Heart left ventricle (tissue), 16 donors: ENCODE results near the gene CABLES2. TPM values are rescaled to one million over a fixed set of nuclear protein-coding genes. Genes with fewer than 3 reads are reported as not detected.
A peak's percentile ranks its signal among the peaks of the same experiment; 100 is the strongest.

Experiments
- ATAC-seq, 4 donors: fragments of 200-7000 bp; cut with Tn5 transposase; one replicate each; pipeline ENCODE4 v1.9.1; 2020 to 2022; ENCODE audit warnings: moderate library complexity in 4 of 4, mild to moderate bottlenecking in 3 of 4, moderate number of reproducible peaks in 1 of 4
- DNase-seq, 5 donors: peaks; one replicate each; pipeline ENCODE4 v3.0.0-alpha.2; 2020
- H3K27ac ChIP-seq, 12 donors: fragments of 200-600 bp; sonication (generic) in 4 of 12; one replicate each; pipeline versions ENCODE4 v1.5.0 to v1.8.0; 2016 to 2022; ENCODE audit warnings: mild to moderate bottlenecking in 2 of 12
- H3K27me3 ChIP-seq, 9 donors: fragments of 200-600 bp; sonication (generic) in 2 of 9; one replicate each; pipeline versions ENCODE4 v1.5.1 to v1.8.0; 2016 to 2022; ENCODE audit warnings: mild to moderate bottlenecking in 3 of 9
- H3K36me3 ChIP-seq, 9 donors: fragments of 200-600 bp; sonication (generic) in 2 of 9; one replicate each; pipeline versions ENCODE4 v1.5.0 to v1.8.0; 2018 to 2022; ENCODE audit warnings: mild to moderate bottlenecking in 2 of 9
- H3K4me1 ChIP-seq, 12 donors: fragments of 200-600 bp; sonication (generic) in 4 of 12; one replicate each; pipeline versions ENCODE4 v1.5.0 to v1.8.0; 2016 to 2022; ENCODE audit warnings: mild to moderate bottlenecking in 3 of 12
- H3K4me3 ChIP-seq, 12 donors: fragments of 200-600 bp; sonication (generic) in 4 of 12; one replicate each; pipeline versions ENCODE4 v1.5.0 to v1.8.0; 2017 to 2022; ENCODE audit warnings: mild to moderate bottlenecking in 9 of 12, moderate library complexity in 4 of 12
- H3K9me3 ChIP-seq, 12 donors: fragments of 200-600 bp; sonication (generic) in 4 of 12; one replicate each; pipeline versions ENCODE4 v1.5.0 to v1.8.0; 2016 to 2022; ENCODE audit warnings: mild to moderate bottlenecking in 1 of 12
- POLR2A ChIP-seq, 2 donors: fragments of 450-650 bp; IDR thresholded peaks; one replicate each; pipeline ENCODE4 v1.6.1; 2017; ENCODE audit warnings: antibody characterized with exemption in 2 of 2, mild to moderate bottlenecking in 2 of 2, moderate library complexity in 2 of 2
- WGBS, 4 donors: extraction: QIAGEN DNeasy Blood & Tissue Kit in 2 of 4; methylation state at CpG; one replicate each; pipeline versions ENCODE4 v1.1.5 to v1.1.7; 2013 to 2018; 5-methylcytosine and 5-hydroxymethylcytosine counted together
- intact Hi-C, 10 donors: fragments of 100-400 bp; cut with DNase I; formaldehyde crosslinking; loops; one replicate each; pipeline versions ENCODE4 v1.11.1 to v1.14.2; 2022
- polyA plus RNA-seq, 2 donors: library from polyadenylated mRNA; stranded (reverse); fragments of 200-250 nt; gene quantifications; one replicate each; pipeline ENCODE4 v1.2.3, GENCODE V29; 2013
- total RNA-seq, 9 donors: library from RNA; depleted of rRNA in 2 of 9; stranded (reverse); fragments of >200 nt in 2 of 9; fragmentation: NEBNext Ultra II Directional in 3 of 9; extraction: Animal tissue kit (Norgen Biotek cat#: 25700) in 3 of 9; gene quantifications; one replicate each; pipeline versions ENCODE4 v1.1.0 to v1.2.4, GENCODE V29; 2016 to 2023
- TF ChIP-seq, protein P1 (sequence below), 12 donors: fragments of 200-600 bp; sonication (generic) in 4 of 12; IDR thresholded peaks; one replicate each; pipeline versions ENCODE4 v1.5.0 to v1.8.0; 2018 to 2022; ENCODE audit warnings: antibody characterized with exemption in 12 of 12, mild to moderate bottlenecking in 5 of 12
- donor health status: ischemic (EF 13 %, LVEDD 7.1; RV severe dilation, severe dysfunction).
- donor health status: healthy with polysubstance abuse.
- donor health status: DM: no; HTN: yes; CAD: no.
- donor health status: DM: no; HTN: no; CAD: no.
- donor health status: ischemic (EF 25% LVEDD 6.9; RV normal size, moderate dysfunction).
- donor health status: ischemic (EF 25% LVEDD 5.7; RV mildly dilated, moderate dysfunction).
- donor health status: healthy.
- donor health status: DM: yes; HTN: yes; CAD: no.
- donor health status: ischemic (EF 35%, LVEDD 5.7; RV mildly dilated, moderate dysfunction).
- donor health status: nonischemic (EF 11% LVEDD 7.7; RV severe dilation, severe dysfunction).
- donor health status: DM: yes; HTN: yes; CAD: no.
- donor health status: PGD.
- donor health status: ischemic (EF 29% LVEDD 5.4; RV normal size, mild dysfunction).
- donor health status: nonischemic (EF 23%, LVEDD 6.1; RV moderate dilation, normal function).

The CABLES2 gene
- total and polyA plus RNA-seq, 11 donors = 2.9 to 12.0 (median 8.8) TPM

DNA sequence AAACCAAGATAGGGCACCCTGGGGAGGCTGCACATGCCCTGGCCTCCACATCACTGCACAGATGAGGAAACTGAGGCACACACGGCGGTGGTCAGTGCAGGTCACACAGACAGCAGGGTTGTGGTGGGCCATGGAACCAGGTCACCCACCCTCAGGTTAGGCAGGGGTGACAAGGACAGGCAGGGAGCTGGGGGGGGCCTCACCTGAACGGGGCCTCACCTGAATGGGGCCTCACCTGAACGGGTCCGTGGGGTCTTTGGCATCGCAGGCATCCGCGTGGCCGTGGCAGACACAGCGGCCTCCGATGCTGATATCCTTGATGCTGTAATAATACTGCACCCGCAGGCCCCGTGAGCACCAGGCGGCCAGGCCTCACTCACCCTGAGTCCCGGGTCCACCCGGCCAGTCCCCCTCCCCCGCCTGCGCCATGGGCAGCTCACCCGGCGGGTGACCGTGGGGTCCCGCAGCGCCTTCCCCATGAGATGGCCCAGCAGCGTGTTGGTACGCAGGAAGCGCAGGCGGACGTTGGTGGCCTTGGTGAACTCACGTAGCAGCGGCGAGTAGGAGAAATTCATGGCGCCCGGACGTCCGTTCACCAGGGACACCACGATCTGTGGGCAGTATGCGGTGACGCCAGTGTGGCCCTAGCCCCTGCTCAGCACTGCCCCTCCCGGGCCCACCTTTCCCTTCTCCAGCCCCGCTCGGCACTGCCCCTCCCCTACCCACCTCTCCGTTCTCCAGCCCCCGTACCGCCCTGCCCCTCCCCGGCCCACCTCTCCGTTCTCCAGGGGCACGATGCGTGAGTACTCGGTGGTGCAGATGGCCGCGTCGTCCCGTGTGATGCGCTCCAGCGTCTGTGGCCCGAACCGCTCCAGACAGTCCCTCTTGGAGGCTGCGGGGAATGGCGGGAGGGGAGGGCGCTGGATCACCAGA lies 55.4 kb downstream of the CABLES2 start:
- Histone ChIP-seq H3K27me3 (no peaks in the 10 kb centered on the region), H3K36me3 (peaks cover 0 to 49% (median 30%) of the 10 kb centered on the region in 9 donors), H3K27ac (peak overlapping the region in 10 of 12 donors; percentile 56 to 97 (median 84)), H3K4me1 (peaks cover 21 to 48% (median 38%) of the 10 kb centered on the region in 12 donors), H3K4me3 (no peak overlapping the region), H3K9me3 (peaks cover 0 to 11% (median 0%) of the 10 kb centered on the region in 12 donors)
- intact Hi-C loops = loop anchor here in 5 of 10 donors (2.0 to 10.0 kb wide), 5 partner anchors 25 to 49 kb away; partner anchors contain the start of gene ADRM1 (in 2 of the 5)
- 91 to 92% (median 91%) methylated on average over 55 to 60 of the region's 60 CpGs for WGBS, 4 donors
- DNase-seq = peak in 3 of 5 donors; percentile 21 to 55 (median 21)
- ATAC-seq = no peak
- TF ChIP-seq POLR2A (IDR thresholded peaks at IDR 0.05) = no peak

DNA sequence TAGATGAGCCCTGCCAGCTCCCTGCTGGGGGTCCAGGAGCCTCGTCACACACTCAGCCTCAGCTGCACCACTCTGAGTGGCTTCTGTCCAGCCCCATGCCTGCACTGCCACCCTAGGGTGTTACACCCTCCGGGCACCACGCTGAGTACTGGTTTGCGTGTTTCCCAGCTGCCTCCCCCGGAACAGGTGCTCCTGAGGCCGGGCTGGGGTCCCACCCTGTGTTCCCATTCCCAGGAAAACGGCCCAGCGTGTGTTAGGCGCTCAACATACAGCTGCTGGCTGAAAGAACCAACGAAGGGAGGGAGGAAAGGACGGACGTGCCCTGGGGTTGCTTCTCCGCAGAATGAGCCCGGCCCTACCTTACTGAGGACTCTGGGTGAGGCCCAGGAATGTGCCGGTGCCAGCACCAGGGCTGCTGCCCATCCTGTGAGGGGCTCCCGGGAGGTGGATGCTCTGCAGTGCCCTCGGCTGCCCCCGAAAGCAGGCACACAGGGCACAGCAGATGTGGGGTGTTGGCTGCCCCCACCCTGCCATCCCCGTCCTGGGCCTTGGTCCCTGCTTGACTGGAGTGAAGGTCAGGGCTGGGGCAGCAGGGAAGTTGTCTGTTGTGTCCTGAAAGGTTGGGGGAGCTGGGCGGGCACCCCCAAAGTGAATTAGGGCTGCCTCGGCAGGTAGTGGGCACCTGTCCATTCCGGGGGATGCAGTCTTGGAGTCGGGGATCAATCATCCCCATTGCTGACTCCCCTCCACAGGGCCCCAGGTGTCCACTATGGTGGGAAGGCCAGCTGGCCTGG lies 56.3 kb downstream of the CABLES2 start:
- Histone ChIP-seq H3K27me3 (no peaks in the 10 kb centered on the region), H3K27ac (peak overlapping the region in 1 of 12 donors; percentile 92), H3K4me1 (peaks cover 18 to 39% (median 29%) of the 10 kb centered on the region in 12 donors), H3K4me3 (no peak overlapping the region), H3K36me3 (peaks cover 0 to 58% (median 39%) of the 10 kb centered on the region in 9 donors), H3K9me3 (peaks cover 0 to 11% (median 0%) of the 10 kb centered on the region in 12 donors)
- TF ChIP-seq, protein P1, sequence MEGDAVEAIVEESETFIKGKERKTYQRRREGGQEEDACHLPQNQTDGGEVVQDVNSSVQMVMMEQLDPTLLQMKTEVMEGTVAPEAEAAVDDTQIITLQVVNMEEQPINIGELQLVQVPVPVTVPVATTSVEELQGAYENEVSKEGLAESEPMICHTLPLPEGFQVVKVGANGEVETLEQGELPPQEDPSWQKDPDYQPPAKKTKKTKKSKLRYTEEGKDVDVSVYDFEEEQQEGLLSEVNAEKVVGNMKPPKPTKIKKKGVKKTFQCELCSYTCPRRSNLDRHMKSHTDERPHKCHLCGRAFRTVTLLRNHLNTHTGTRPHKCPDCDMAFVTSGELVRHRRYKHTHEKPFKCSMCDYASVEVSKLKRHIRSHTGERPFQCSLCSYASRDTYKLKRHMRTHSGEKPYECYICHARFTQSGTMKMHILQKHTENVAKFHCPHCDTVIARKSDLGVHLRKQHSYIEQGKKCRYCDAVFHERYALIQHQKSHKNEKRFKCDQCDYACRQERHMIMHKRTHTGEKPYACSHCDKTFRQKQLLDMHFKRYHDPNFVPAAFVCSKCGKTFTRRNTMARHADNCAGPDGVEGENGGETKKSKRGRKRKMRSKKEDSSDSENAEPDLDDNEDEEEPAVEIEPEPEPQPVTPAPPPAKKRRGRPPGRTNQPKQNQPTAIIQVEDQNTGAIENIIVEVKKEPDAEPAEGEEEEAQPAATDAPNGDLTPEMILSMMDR (IDR thresholded peaks at IDR 0.05) = no peak
- no peak for TF ChIP-seq POLR2A (IDR thresholded peaks at IDR 0.05)
- intact Hi-C loops = loop anchor here in 4 of 10 donors (5.0 to 10.0 kb wide), 4 partner anchors 39 to 49 kb away; partner anchors contain the start of gene ADRM1 (in 2 of the 4)
- DNase-seq (peak in 3 of 5 donors; percentile 19 to 58 (median 20)), ATAC-seq (no peak)
- 85 to 92% (median 88%) methylated on average over 21 to 23 of the region's 23 CpGs for WGBS, 4 donors

DNA sequence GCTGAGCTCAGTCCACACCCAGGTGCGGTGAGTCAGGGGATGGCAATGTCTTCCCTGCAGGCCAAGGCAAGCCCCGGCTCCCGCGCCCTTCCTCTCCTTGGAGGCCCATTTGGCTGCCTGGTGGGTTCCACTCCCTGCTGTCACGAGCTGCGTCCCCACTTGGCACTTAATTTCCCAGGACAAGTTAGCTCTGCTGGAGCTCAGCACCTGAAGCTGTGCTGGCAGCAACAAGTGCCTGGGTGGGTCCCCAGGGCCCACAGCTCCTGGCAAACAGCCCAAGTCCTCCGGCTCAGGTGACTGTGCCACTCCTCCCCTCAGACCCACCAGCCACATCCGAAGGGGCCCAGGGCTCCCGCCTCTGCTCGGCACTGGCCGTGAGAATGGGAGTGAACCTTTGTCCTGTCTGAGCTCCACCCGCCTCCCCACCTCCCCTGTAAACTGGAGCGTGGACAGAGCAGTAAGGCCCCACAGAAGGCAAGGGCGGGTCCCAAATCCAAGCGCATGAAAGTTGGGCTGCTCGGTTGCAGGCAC lies 56.9 kb downstream of the CABLES2 start:
- Histone ChIP-seq H3K27me3 (no peaks in the 10 kb centered on the region), H3K4me3 (no peak overlapping the region), H3K9me3 (peaks cover 0 to 11% (median 0%) of the 10 kb centered on the region in 12 donors), H3K36me3 (peaks cover 0 to 64% (median 45%) of the 10 kb centered on the region in 9 donors), H3K27ac (peak overlapping the region in 1 of 12 donors; percentile 92), H3K4me1 (peaks cover 12 to 32% (median 22%) of the 10 kb centered on the region in 12 donors)
- ATAC-seq (no peak), DNase-seq (peak in 3 of 5 donors; percentile 22 to 56 (median 22))
- TF ChIP-seq POLR2A (IDR thresholded peaks at IDR 0.05) = no peak
- TF ChIP-seq, protein P1 (IDR thresholded peaks at IDR 0.05) = no peak
- whole genome bisulfite sequencing, 4 donors = 63 to 83% (median 72%) methylated on average over 12 to 16 of the region's 16 CpGs
- intact Hi-C loops = loop anchor here in 4 of 10 donors (5.0 to 10.0 kb wide), 4 partner anchors 38 to 48 kb away; partner anchors contain the start of gene ADRM1 (in 2 of the 4)

DNA sequence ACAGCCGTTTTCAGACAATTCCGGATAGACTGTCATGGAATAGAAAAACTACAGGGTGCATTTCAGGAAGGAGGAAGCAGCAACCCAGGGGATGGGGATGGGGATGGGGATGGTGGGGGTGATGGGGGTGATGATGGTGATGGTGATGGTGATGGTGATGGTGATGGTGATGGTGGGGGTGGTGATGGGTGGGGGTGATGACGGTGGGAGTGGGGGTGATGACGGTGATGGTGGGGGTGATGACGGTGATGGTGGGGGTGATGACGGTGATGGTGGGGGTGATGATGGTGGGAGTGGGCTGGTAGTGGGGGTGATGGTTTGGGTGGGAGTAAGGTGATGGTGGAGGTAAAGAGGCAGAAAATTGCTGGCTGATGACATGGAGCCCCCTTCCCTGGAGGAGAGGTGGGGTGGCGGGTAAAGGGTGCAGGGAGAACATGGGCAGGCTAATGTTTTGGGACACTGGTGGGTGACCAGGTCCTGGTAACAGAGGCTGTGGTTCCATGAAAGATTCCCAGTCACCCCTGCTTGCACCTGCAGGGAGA lies 57.5 kb downstream of the CABLES2 start:
- H3K9me3 ChIP-seq = peaks cover 0 to 11% (median 0%) of the 10 kb centered on the region in 12 donors
- intact Hi-C loops = loop anchor here in 6 of 10 donors (5.0 to 10.0 kb wide), 6 partner anchors 33 to 47 kb away; partner anchors contain the start of genes ADRM1 (in 2 of the 6) and RPS21 (in 1 of the 6)
- no peak overlapping the region for H3K4me3 ChIP-seq
- ATAC-seq = no peak
- peaks cover 6 to 27% (median 17%) of the 10 kb centered on the region in 12 donors for H3K4me1 ChIP-seq
- peak overlapping the region in 1 of 12 donors; percentile 92 for H3K27ac ChIP-seq
- 83 to 91% (median 85%) methylated on average over 7 of the region's 7 CpGs for WGBS, 4 donors
- peak in 1 of 5 donors; percentile 2 for DNase-seq
- no peaks in the 10 kb centered on the region for H3K27me3 ChIP-seq
- peaks cover 0 to 70% (median 50%) of the 10 kb centered on the region in 9 donors for H3K36me3 ChIP-seq
- TF ChIP-seq, protein P1 (IDR thresholded peaks at IDR 0.05) = no peak
- no peak for TF ChIP-seq POLR2A (IDR thresholded peaks at IDR 0.05)
